ENCODE results near the gene CLIC6.

GRCh38 chr21:34669149-34669879 is 520 bp downstream of the CLIC6 start:
- TF ChIP-seq, protein P1, sequence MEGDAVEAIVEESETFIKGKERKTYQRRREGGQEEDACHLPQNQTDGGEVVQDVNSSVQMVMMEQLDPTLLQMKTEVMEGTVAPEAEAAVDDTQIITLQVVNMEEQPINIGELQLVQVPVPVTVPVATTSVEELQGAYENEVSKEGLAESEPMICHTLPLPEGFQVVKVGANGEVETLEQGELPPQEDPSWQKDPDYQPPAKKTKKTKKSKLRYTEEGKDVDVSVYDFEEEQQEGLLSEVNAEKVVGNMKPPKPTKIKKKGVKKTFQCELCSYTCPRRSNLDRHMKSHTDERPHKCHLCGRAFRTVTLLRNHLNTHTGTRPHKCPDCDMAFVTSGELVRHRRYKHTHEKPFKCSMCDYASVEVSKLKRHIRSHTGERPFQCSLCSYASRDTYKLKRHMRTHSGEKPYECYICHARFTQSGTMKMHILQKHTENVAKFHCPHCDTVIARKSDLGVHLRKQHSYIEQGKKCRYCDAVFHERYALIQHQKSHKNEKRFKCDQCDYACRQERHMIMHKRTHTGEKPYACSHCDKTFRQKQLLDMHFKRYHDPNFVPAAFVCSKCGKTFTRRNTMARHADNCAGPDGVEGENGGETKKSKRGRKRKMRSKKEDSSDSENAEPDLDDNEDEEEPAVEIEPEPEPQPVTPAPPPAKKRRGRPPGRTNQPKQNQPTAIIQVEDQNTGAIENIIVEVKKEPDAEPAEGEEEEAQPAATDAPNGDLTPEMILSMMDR (IDR thresholded peaks at IDR 0.05 in 4 of 5, conservative IDR thresholded peaks at IDR 0.05 in 1 of 5): no peak
- no peak for TF ChIP-seq POLR2A (IDR thresholded peaks at IDR 0.05)

Data from gastrocnemius medialis (tissue), 4 donors.